GM23338 (cell line): ENCODE results near the gene TRIP4. TPM values are rescaled to one million over a fixed set of nuclear protein-coding genes. Genes with fewer than 3 reads are reported as not detected.

Experiments
- ATAC-seq: fragments of 200-7000 bp; cut with Tn5 transposase; 3 replicates; pipeline ENCODE4 v1.9.1; 2020
- DNase-seq: peaks from one replicate; pipeline ENCODE4 v3.0.0-alpha.2; 2015; ENCODE audit warnings: low spot score
- H2AFZ ChIP-seq: fragments of 200-600 bp; sonication (generic); 2 replicates; pipeline ENCODE4 v1.8.0; 2016; ENCODE audit warnings: antibody characterized with exemption, mild to moderate bottlenecking, moderate library complexity
- H3F3A ChIP-seq: fragments of 200-600 bp; sonication (generic); replicated peaks from 2 replicates; pipeline ENCODE4 v1.8.0; 2017; ENCODE audit warnings: antibody characterized with exemption, mixed run types, low read depth
- H3K27ac ChIP-seq: fragments of 200-600 bp; sonication (generic); 2 replicates; pipeline ENCODE4 v1.6.1; 2016; ENCODE audit warnings: low read depth
- H3K27me3 ChIP-seq: fragments of 200-600 bp; sonication (generic); 2 replicates; pipeline ENCODE4 v1.8.0; 2016; ENCODE audit warnings: mild to moderate bottlenecking, mixed run types, moderate library complexity; ENCODE audit not compliant: insufficient read depth
- H3K36me3 ChIP-seq: fragments of 200-600 bp; sonication (generic); 2 replicates; pipeline ENCODE4 v1.8.0; 2016; ENCODE audit warnings: mild to moderate bottlenecking; ENCODE audit not compliant: insufficient read depth
- H3K4me1 ChIP-seq: fragments of 200-600 bp; sonication (generic); 2 replicates; pipeline ENCODE4 v1.8.0; 2016; ENCODE audit warnings: mild to moderate bottlenecking, moderate library complexity; ENCODE audit not compliant: insufficient read depth
- H3K4me2 ChIP-seq: fragments of 200-600 bp; sonication (generic); 2 replicates; pipeline ENCODE4 v1.7.1; 2017; ENCODE audit warnings: mixed run types
- H3K4me3 ChIP-seq: fragments of 200-600 bp; sonication (generic); 2 replicates; pipeline ENCODE4 v1.6.1; 2016; ENCODE audit warnings: mixed run types
- H3K79me2 ChIP-seq: fragments of 200-600 bp; sonication (generic); replicated peaks from 2 replicates; pipeline ENCODE4 v1.8.0; 2017; ENCODE audit warnings: mild to moderate bottlenecking; ENCODE audit not compliant: insufficient read depth
- H3K9me2 ChIP-seq: fragments of 200-600 bp; sonication (generic); 2 replicates; pipeline ENCODE4 v1.8.0; 2017; ENCODE audit not compliant: insufficient read depth
- H4K20me1 ChIP-seq: fragments of 200-600 bp; sonication (generic); replicated peaks from 2 replicates; pipeline ENCODE4 v1.8.0; 2017; ENCODE audit warnings: mild to moderate bottlenecking; ENCODE audit not compliant: insufficient read depth
- H3K27ac Mint-ChIP-seq: 2 replicates; pipeline ENCODE4 v1.8.0; 2020; ENCODE audit warnings: inconsistent platforms, mild to moderate bottlenecking, moderate library complexity, mixed read lengths
- H3K27me3 Mint-ChIP-seq: 3 replicates; pipeline ENCODE4 v1.8.0; 2022; ENCODE audit warnings: low read depth, mild to moderate bottlenecking, moderate library complexity, mixed read lengths, inconsistent platforms; ENCODE audit not compliant: insufficient read depth, poor library complexity
- H3K36me3 Mint-ChIP-seq: 3 replicates; pipeline ENCODE4 v1.8.0; 2021; ENCODE audit warnings: low read depth, mild to moderate bottlenecking, inconsistent platforms, moderate library complexity, mixed read lengths
- H3K4me1 Mint-ChIP-seq: 3 replicates; pipeline ENCODE4 v1.8.0; 2020; ENCODE audit warnings: mild to moderate bottlenecking, inconsistent platforms, mixed read lengths
- H3K4me3 Mint-ChIP-seq: 3 replicates; pipeline ENCODE4 v1.8.0; 2021; ENCODE audit warnings: moderate library complexity, mild to moderate bottlenecking, inconsistent platforms, mixed read lengths
- H3K9me3 Mint-ChIP-seq: 3 replicates; pipeline ENCODE4 v1.8.0; 2020; ENCODE audit warnings: moderate library complexity, mild to moderate bottlenecking, inconsistent platforms, mixed read lengths
- EZH2 ChIP-seq: fragments of 200-600 bp; sonication (generic); IDR thresholded peaks from one replicate; pipeline ENCODE4 v1.8.0; 2017; ENCODE audit warnings: antibody characterized with exemption, mild to moderate bottlenecking, low read depth; ENCODE audit not compliant: unreplicated experiment
- EZH2phosphoT487 ChIP-seq: fragments of 200-600 bp; sonication (generic); IDR thresholded peaks from one replicate; pipeline ENCODE4 v1.8.1; 2018; ENCODE audit warnings: antibody characterized with exemption; ENCODE audit not compliant: unreplicated experiment
- JUNB ChIP-seq: IDR thresholded peaks from one replicate; pipeline ENCODE4 v1.6.1; 2016; ENCODE audit warnings: antibody characterized with exemption; ENCODE audit not compliant: unreplicated experiment
- NANOG ChIP-seq: IDR thresholded peaks from 2 replicates; pipeline ENCODE4 v1.6.1; 2016; ENCODE audit warnings: antibody characterized with exemption, borderline replicate concordance
- POLR2AphosphoS5 ChIP-seq: IDR thresholded peaks from 2 replicates; pipeline ENCODE4 v1.6.1; 2016; ENCODE audit warnings: antibody characterized with exemption, low read depth
- ZNF114 ChIP-seq: fragments of 250-450 bp; sonication (Bioruptor Pico); IDR thresholded peaks from 2 replicates; pipeline ENCODE4 v1.5.0; 2020; ENCODE audit warnings: mild to moderate bottlenecking, moderate library complexity
- ZNF331 ChIP-seq: fragments of 250-450 bp; sonication (Bioruptor Pico); IDR thresholded peaks from 2 replicates; pipeline ENCODE4 v1.5.0; 2020; ENCODE audit warnings: low read depth, mild to moderate bottlenecking, moderate library complexity
- ZNF462 ChIP-seq: fragments of 250-450 bp; sonication (Bioruptor Pico); IDR thresholded peaks from 2 replicates; pipeline ENCODE4 v1.5.0; 2020; ENCODE audit warnings: mild to moderate bottlenecking, moderate library complexity
- polyA plus RNA-seq: library from polyadenylated mRNA; unstranded; fragments of >200 nt; fragmentation: Nextera tagmentation; extraction: Ambion mirVana; gene quantifications from 2 replicates; pipeline ENCODE4 v1.2.1, GENCODE V29; 2016
- total RNA-seq: library from RNA; depleted of rRNA; stranded (reverse); fragments of >200 nt; shearing (Covaris generic); gene quantifications from 2 replicates; pipeline ENCODE4 v1.2.3, GENCODE V29; 2014
- TF ChIP-seq, protein P1 (sequence below), 2 experiments: fragments of 200-600 bp in 1 of 2; sonication (generic) in 1 of 2; conservative IDR thresholded peaks; 2 replicates each; pipeline versions ENCODE4 v1.5.1 to v1.6.1; 2016 to 2017; ENCODE audit warnings: antibody characterized with exemption in 2 of 2, low read depth in 2 of 2, mild to moderate bottlenecking in 2 of 2, moderate library complexity in 1 of 2

TRIP4 gene
- total and polyA plus RNA-seq, 2 experiments from 2014 or later: 10.3 to 16.0 TPM

GRCh38 chr15:64502151-64502550, 114.5 kb downstream of the TRIP4 start (continued):
- TF ChIP-seq EZH2 (no peak), ZNF462 (CRISPR knock-in tag) (no peak), ZNF114 (CRISPR knock-in tag) (no peak), ZNF331 (CRISPR knock-in tag) (no peak), NANOG (no peak), POLR2AphosphoS5 (no peak)

GRCh38 chr15:64502551-64502950, 114.9 kb downstream of the TRIP4 start:
- DNase-seq (no peak), ATAC-seq (peak; percentile 16; the same call in 1 of the 3 replicates)
- Histone ChIP-seq H3K4me1 (peaks cover 17% of the 10 kb centered on the region), H3K4me3 (no peak overlapping the region), H2AFZ (no peak overlapping the region), H3K27me3 (no peaks in the 10 kb centered on the region), H3K27ac (0 out of 2 replicates have a peak overlapping the region, but pooled peaks have one; percentile 67), H3K4me2 (no peak overlapping the region; the same call in 1 of the 2 replicates), H3F3A (no peaks in the 10 kb centered on the region), H3K36me3 (peaks cover 7% of the 10 kb centered on the region; the same call in 1 of the 2 replicates), H4K20me1 (peaks cover 72% of the 10 kb centered on the region), H3K9me2 (no peaks in the 10 kb centered on the region), H3K79me2 (peaks cover 97% of the 10 kb centered on the region)
- H3K27me3 Mint-ChIP-seq: peaks cover 2% of the 10 kb centered on the region
- no peak overlapping the region for H3K4me3 Mint-ChIP-seq
- no peaks in the 10 kb centered on the region for H3K9me3 Mint-ChIP-seq
- no peak overlapping the region for H3K27ac Mint-ChIP-seq
- H3K36me3 Mint-ChIP-seq: peaks cover 24% of the 10 kb centered on the region
- peaks cover 28% of the 10 kb centered on the region for H3K4me1 Mint-ChIP-seq
- TF ChIP-seq NANOG (no peak), EZH2phosphoT487 (no peak), EZH2 (no peak), POLR2AphosphoS5 (no peak), JUNB (no peak), ZNF114 (CRISPR knock-in tag) (no peak)
- TF ChIP-seq, protein P1, sequence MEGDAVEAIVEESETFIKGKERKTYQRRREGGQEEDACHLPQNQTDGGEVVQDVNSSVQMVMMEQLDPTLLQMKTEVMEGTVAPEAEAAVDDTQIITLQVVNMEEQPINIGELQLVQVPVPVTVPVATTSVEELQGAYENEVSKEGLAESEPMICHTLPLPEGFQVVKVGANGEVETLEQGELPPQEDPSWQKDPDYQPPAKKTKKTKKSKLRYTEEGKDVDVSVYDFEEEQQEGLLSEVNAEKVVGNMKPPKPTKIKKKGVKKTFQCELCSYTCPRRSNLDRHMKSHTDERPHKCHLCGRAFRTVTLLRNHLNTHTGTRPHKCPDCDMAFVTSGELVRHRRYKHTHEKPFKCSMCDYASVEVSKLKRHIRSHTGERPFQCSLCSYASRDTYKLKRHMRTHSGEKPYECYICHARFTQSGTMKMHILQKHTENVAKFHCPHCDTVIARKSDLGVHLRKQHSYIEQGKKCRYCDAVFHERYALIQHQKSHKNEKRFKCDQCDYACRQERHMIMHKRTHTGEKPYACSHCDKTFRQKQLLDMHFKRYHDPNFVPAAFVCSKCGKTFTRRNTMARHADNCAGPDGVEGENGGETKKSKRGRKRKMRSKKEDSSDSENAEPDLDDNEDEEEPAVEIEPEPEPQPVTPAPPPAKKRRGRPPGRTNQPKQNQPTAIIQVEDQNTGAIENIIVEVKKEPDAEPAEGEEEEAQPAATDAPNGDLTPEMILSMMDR (conservative IDR thresholded peaks at IDR 0.05; ENCODE audit: low read depth in 2 of 2): no peak
